ENCODE data around the gene MRM1. TPM values are rescaled to one million over a fixed set of nuclear protein-coding genes. Genes with fewer than 3 reads are reported as not detected.

MRM1 gene
- total and polyA plus RNA-seq, 4 donors = 3.5 to 9.9 (median 7.8) TPM

- Histone ChIP-seq H3K27ac (ENCODE audit: low read depth in 1 of 2, low read length in 1 of 2) (no peak overlapping the region), H3K36me3 (ENCODE audit: control insufficient read depth in 4 of 4, insufficient read depth in 4 of 4, low read length in 4 of 4) (no peaks in the 10 kb centered on the region), H3K27me3 (ENCODE audit: control insufficient read depth in 3 of 3, insufficient read depth in 3 of 3, low read length in 2 of 3) (peaks cover 0 to 6% (median 0%) of the 10 kb centered on the region in 3 donors), H3K9ac (ENCODE audit: insufficient read depth in 1 of 2, low read length in 2 of 2) (no peak overlapping the region), H3K4me1 (ENCODE audit: control insufficient read depth in 5 of 5, insufficient read depth in 5 of 5, low read length in 5 of 5) (no peaks in the 10 kb centered on the region), H3K9me3 (ENCODE audit: control insufficient read depth in 4 of 4, insufficient read depth in 3 of 4, low read length in 3 of 4) (no peaks in the 10 kb centered on the region), H3K4me3 (no peak overlapping the region)
- ATAC-seq (ENCODE audit: insufficient read depth, low FRiP score) (no peak), DNase-seq (no peak)
- no peak for TF ChIP-seq CTCF (IDR thresholded peaks at IDR 0.05; ENCODE audit: control extremely low read depth, extremely low read depth)
- 81 to 90% methylated on average over 7 of the region's 7 CpGs for WGBS, 2 donors
Observed at GRCh38 chr17:36608280-36608679, 6.9 kb downstream of the MRM1 start.

- peak; percentile 54 for ATAC-seq (ENCODE audit: insufficient read depth, low FRiP score)
- H3K4me3 ChIP-seq = no peak overlapping the region
- peak; percentile 16 for TF ChIP-seq CTCF (IDR thresholded peaks at IDR 0.05; ENCODE audit: control extremely low read depth, extremely low read depth)
- no peaks in the 10 kb centered on the region for H3K4me1 ChIP-seq (ENCODE audit: control insufficient read depth in 5 of 5, insufficient read depth in 5 of 5, low read length in 5 of 5)
- H3K27ac ChIP-seq (ENCODE audit: low read depth in 1 of 2, low read length in 1 of 2) = no peak overlapping the region
- WGBS, 2 donors = 39 to 49% methylated on average over 24 of the region's 24 CpGs
- H3K27me3 ChIP-seq (ENCODE audit: control insufficient read depth in 3 of 3, insufficient read depth in 3 of 3, low read length in 2 of 3) = peaks cover 0 to 12% (median 5%) of the 10 kb centered on the region in 3 donors
- DNase-seq = peak; percentile 59 to 65 (median 60)
- no peaks in the 10 kb centered on the region for H3K36me3 ChIP-seq (ENCODE audit: control insufficient read depth in 4 of 4, insufficient read depth in 4 of 4, low read length in 4 of 4)
- H3K9me3 ChIP-seq (ENCODE audit: control insufficient read depth in 4 of 4, insufficient read depth in 3 of 4, low read length in 3 of 4) = no peaks in the 10 kb centered on the region
- no peak overlapping the region for H3K9ac ChIP-seq (ENCODE audit: insufficient read depth in 1 of 2, low read length in 2 of 2)
Observed at GRCh38 chr17:36608794-36609497, 7.6 kb downstream of the MRM1 start.

- Histone ChIP-seq H3K27ac (ENCODE audit: low read depth in 1 of 2, low read length in 1 of 2) (no peak overlapping the region), H3K36me3 (ENCODE audit: control insufficient read depth in 4 of 4, insufficient read depth in 4 of 4, low read length in 4 of 4) (no peaks in the 10 kb centered on the region), H3K9me3 (ENCODE audit: control insufficient read depth in 4 of 4, insufficient read depth in 3 of 4, low read length in 3 of 4) (no peaks in the 10 kb centered on the region), H3K9ac (ENCODE audit: insufficient read depth in 1 of 2, low read length in 2 of 2) (no peak overlapping the region), H3K27me3 (ENCODE audit: control insufficient read depth in 3 of 3, insufficient read depth in 3 of 3, low read length in 2 of 3) (peaks cover 0 to 17% (median 7%) of the 10 kb centered on the region in 3 donors), H3K4me3 (no peak overlapping the region), H3K4me1 (ENCODE audit: control insufficient read depth in 5 of 5, insufficient read depth in 5 of 5, low read length in 5 of 5) (no peaks in the 10 kb centered on the region)
- DNase-seq (no peak), ATAC-seq (ENCODE audit: insufficient read depth, low FRiP score) (no peak)
- TF ChIP-seq CTCF (IDR thresholded peaks at IDR 0.05; ENCODE audit: control extremely low read depth, extremely low read depth) = no peak
- 79 to 88% methylated on average over 7 of the region's 7 CpGs for WGBS, 2 donors
Observed at GRCh38 chr17:36609498-36609862, 8.1 kb downstream of the MRM1 start.

GRCh38 chr17:36610474-36610873, 9.1 kb downstream of the MRM1 start:
- Histone ChIP-seq H3K36me3 (ENCODE audit: control insufficient read depth in 4 of 4, insufficient read depth in 4 of 4, low read length in 4 of 4) (no peaks in the 10 kb centered on the region), H3K9me3 (ENCODE audit: control insufficient read depth in 4 of 4, insufficient read depth in 3 of 4, low read length in 3 of 4) (no peaks in the 10 kb centered on the region), H3K27ac (ENCODE audit: low read depth in 1 of 2, low read length in 1 of 2) (no peak overlapping the region), H3K4me3 (no peak overlapping the region), H3K4me1 (ENCODE audit: control insufficient read depth in 5 of 5, insufficient read depth in 5 of 5, low read length in 5 of 5) (no peaks in the 10 kb centered on the region), H3K9ac (ENCODE audit: insufficient read depth in 1 of 2, low read length in 2 of 2) (no peak overlapping the region), H3K27me3 (ENCODE audit: control insufficient read depth in 3 of 3, insufficient read depth in 3 of 3, low read length in 2 of 3) (peaks cover 0 to 22% (median 7%) of the 10 kb centered on the region in 3 donors)
- DNase-seq (no peak), ATAC-seq (ENCODE audit: insufficient read depth, low FRiP score) (no peak)
- 72 to 80% methylated on average over 6 of the region's 6 CpGs for WGBS, 2 donors
- TF ChIP-seq CTCF (IDR thresholded peaks at IDR 0.05; ENCODE audit: control extremely low read depth, extremely low read depth) = no peak
